HepG2 (cell line): ENCODE measurements around the gene IFNE. TPM values are rescaled to one million over a fixed set of nuclear protein-coding genes. Genes with fewer than 3 reads are reported as not detected.

Experiments used
- ATM ChIP-seq: fragments of 450-650 bp; IDR thresholded peaks from 2 replicates; pipeline ENCODE4 v1.7.1; 2017; ENCODE audit warnings: mild to moderate bottlenecking, borderline replicate concordance
- BCL6 ChIP-seq: IDR thresholded peaks from 2 replicates; pipeline ENCODE4 v1.6.1; 2016; ENCODE audit warnings: missing genetic modification reagents, missing compliant biosample characterization
- CREM ChIP-seq, 2 experiments: sonication (generic) in 1 of 2; formaldehyde crosslinking in 1 of 2; IDR thresholded peaks; 2 replicates each; pipeline versions ENCODE4 v1.4.0 to v1.6.1; 2016 to 2020; ENCODE audit warnings: antibody characterized with exemption in 1 of 2, mild to moderate bottlenecking in 1 of 2, missing genetic modification reagents in 1 of 2
- FOXA1 ChIP-seq, 2 experiments: fragments of 450-650 bp in 1 of 2; sonication (generic) in 1 of 2; formaldehyde crosslinking in 1 of 2; IDR thresholded peaks; 2 replicates each; pipeline versions ENCODE4 v1.4.0 to v1.6.1; 2016 to 2020; ENCODE audit warnings: missing genetic modification reagents in 1 of 2
- FOXP1 ChIP-seq, 2 experiments: fragments of 450-650 bp in 1 of 2; IDR thresholded peaks; 2 replicates each; pipeline ENCODE4 v1.6.1; 2017 to 2018; ENCODE audit warnings: antibody characterized with exemption in 1 of 2
- KDM6A ChIP-seq: IDR thresholded peaks from 2 replicates; pipeline ENCODE4 v1.6.1; 2016; ENCODE audit warnings: low read depth
- NCOA2 ChIP-seq: sonication (generic); formaldehyde crosslinking; IDR thresholded peaks from 2 replicates; pipeline ENCODE4 v1.8.0; 2022; ENCODE audit warnings: inconsistent platforms
- NR2F6 ChIP-seq, 2 experiments: IDR thresholded peaks; 2 replicates each; pipeline ENCODE4 v1.6.1; 2016; ENCODE audit warnings: antibody characterized with exemption in 1 of 2, mild to moderate bottlenecking in 1 of 2
- RARA ChIP-seq: IDR thresholded peaks from 2 replicates; pipeline ENCODE4 v1.6.1; 2016; ENCODE audit warnings: missing genetic modification reagents, missing compliant biosample characterization
- SOX5 ChIP-seq: IDR thresholded peaks from 2 replicates; pipeline ENCODE4 v1.6.1; 2016; ENCODE audit warnings: borderline replicate concordance
- SOX6 ChIP-seq, 2 experiments: fragments of 450-650 bp in 1 of 2; sonication (generic) in 1 of 2; formaldehyde crosslinking in 1 of 2; IDR thresholded peaks; 2 replicates each; pipeline versions ENCODE4 v1.4.0 to v1.6.1; 2017 to 2020; ENCODE audit warnings: antibody characterized with exemption in 1 of 2, mild to moderate bottlenecking in 1 of 2, missing genetic modification reagents in 1 of 2
- TBL1XR1 ChIP-seq: fragments of 150-350 bp; IDR thresholded peaks from 2 replicates; pipeline ENCODE4 v1.6.1; 2014; ENCODE audit warnings: borderline replicate concordance, low read length; ENCODE audit not compliant: partially characterized antibody
- TBP ChIP-seq: sonication (generic); formaldehyde crosslinking; IDR thresholded peaks from 2 replicates; pipeline ENCODE4 v1.5.0; 2020; ENCODE audit warnings: missing genetic modification reagents
- TBX3 ChIP-seq: fragments of 450-650 bp; IDR thresholded peaks from 2 replicates; pipeline ENCODE4 v1.6.1; 2017; ENCODE audit warnings: antibody characterized with exemption, mild to moderate bottlenecking, inconsistent platforms, borderline replicate concordance
- ZBTB7B ChIP-seq: sonication (generic); formaldehyde crosslinking; IDR thresholded peaks from 2 replicates; pipeline ENCODE4 v1.4.0; 2020; ENCODE audit warnings: missing genetic modification reagents
- ZNF282 ChIP-seq: fragments of 450-650 bp; IDR thresholded peaks from 2 replicates; pipeline ENCODE4 v1.6.1; 2018; ENCODE audit not compliant: partially characterized antibody
- ZNF496 ChIP-seq: sonication (generic); formaldehyde crosslinking; IDR thresholded peaks from 2 replicates; pipeline ENCODE4 v1.8.1; 2023; ENCODE audit warnings: mild to moderate bottlenecking, moderate library complexity, missing genetic modification reagents; ENCODE audit not compliant: insufficient replicate concordance
- ZSCAN12 ChIP-seq: sonication (generic); formaldehyde crosslinking; IDR thresholded peaks from 2 replicates; pipeline ENCODE4 v1.9.0; 2021; ENCODE audit warnings: mild to moderate bottlenecking, missing genetic modification reagents
- ZSCAN22 ChIP-seq: sonication (generic); formaldehyde crosslinking; IDR thresholded peaks from 2 replicates; pipeline ENCODE4 v1.4.0; 2020; ENCODE audit warnings: mild to moderate bottlenecking, missing genetic modification reagents
- polyA plus RNA-seq, 8 experiments: library from polyadenylated mRNA; depleted of rRNA in 3 of 8; stranded (reverse) in 7 of 8; unstranded in 1 of 8; fragments of >200 nt; fragmentation: Illumina TruSeq in 4 of 8; extraction: Trizol in 4 of 8; gene quantifications; 2 replicates each; pipeline versions ENCODE4 v1.2.1 to v1.2.3, GENCODE V29; 2011 to 2016; ENCODE audit warnings: low read depth in 4 of 8, missing spikeins in 1 of 8, mixed read lengths in 1 of 8; ENCODE audit not compliant: insufficient read depth in 1 of 8
- total RNA-seq, 5 experiments: library from RNA; depleted of rRNA; stranded (reverse); fragments of >200 nt; fragmentation: Illumina TruSeq; extraction: Trizol; gene quantifications; 2 replicates each; pipeline ENCODE4 v1.2.3, GENCODE V29; 2016; ENCODE audit warnings: low read depth in 1 of 5
- TF ChIP-seq, protein P1 (sequence below): IDR thresholded peaks from 2 replicates; pipeline ENCODE4 v1.6.1; 2016; ENCODE audit warnings: mild to moderate bottlenecking
- TF ChIP-seq, protein P2 (sequence below): sonication (generic); formaldehyde crosslinking; IDR thresholded peaks from 2 replicates; pipeline ENCODE4 v1.4.0; 2020; ENCODE audit warnings: missing genetic modification reagents, mild to moderate bottlenecking, borderline replicate concordance
- TF ChIP-seq, protein P3 (sequence below): sonication (generic); formaldehyde crosslinking; conservative IDR thresholded peaks from 2 replicates; pipeline ENCODE4 v1.4.0; 2020; ENCODE audit warnings: mild to moderate bottlenecking, missing genetic modification reagents, moderate library complexity

Gene IFNE
- total and polyA plus RNA-seq, 2 of the 13 experiments (the other 11 are each of a cell fraction or from before 2014, with no cell fraction given), result not detected

DNA sequence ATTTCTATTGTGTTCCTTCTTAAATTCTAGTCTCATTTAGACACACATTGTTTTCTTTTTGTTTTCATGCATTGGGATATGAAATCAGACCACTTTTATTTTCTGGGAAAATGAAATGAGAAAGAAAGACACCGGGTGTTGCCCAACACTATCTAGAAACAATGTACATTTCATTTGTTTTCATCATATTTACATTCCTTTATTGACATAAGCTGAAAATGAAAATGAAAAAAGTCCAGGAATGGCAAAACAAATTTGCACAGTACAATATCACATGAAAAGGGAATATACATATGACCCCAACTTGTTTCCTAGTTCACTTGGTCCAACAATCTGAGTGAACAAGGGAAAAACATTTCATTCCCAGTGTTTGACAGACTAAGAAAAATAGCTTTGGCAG, 20.7 kb downstream of the IFNE start (continued):
- TF ChIP-seq NCOA2, result peak; percentile 40; the same call in 1 of the 2 replicates
- TF ChIP-seq TBP (CRISPR knock-in tag), result no peak
- TF ChIP-seq FOXP1 (IDR thresholded peaks at IDR 0.05), result no peak
- peak; percentile 72 for TF ChIP-seq FOXP1 (CRISPR knock-in tag; IDR thresholded peaks at IDR 0.05)
- peak; percentile 36; the same call in 1 of the 2 replicates for TF ChIP-seq CREM (IDR thresholded peaks at IDR 0.05)
- TF ChIP-seq CREM (CRISPR knock-in tag; IDR thresholded peaks at IDR 0.05), result no peak
- peak; percentile 55; the same call in 1 of the 2 replicates for TF ChIP-seq TBX3
- TF ChIP-seq, protein P1, sequence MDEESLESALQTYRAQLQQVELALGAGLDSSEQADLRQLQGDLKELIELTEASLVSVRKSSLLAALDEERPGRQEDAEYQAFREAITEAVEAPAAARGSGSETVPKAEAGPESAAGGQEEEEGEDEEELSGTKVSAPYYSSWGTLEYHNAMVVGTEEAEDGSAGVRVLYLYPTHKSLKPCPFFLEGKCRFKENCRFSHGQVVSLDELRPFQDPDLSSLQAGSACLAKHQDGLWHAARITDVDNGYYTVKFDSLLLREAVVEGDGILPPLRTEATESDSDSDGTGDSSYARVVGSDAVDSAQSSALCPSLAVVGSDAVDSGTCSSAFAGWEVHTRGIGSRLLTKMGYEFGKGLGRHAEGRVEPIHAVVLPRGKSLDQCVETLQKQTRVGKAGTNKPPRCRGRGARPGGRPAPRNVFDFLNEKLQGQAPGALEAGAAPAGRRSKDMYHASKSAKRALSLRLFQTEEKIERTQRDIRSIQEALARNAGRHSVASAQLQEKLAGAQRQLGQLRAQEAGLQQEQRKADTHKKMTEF (CRISPR knock-in tag), result 0 out of 2 replicates have a peak, but pooled peaks have one; percentile 44
- TF ChIP-seq KDM6A (CRISPR knock-in tag), result peak; percentile 38; the same call in 1 of the 2 replicates
- TF ChIP-seq BCL6, result peak; percentile 70
- TF ChIP-seq ZSCAN12 (CRISPR knock-in tag), result no peak
- no peak for TF ChIP-seq ATM
- TF ChIP-seq, protein P2, sequence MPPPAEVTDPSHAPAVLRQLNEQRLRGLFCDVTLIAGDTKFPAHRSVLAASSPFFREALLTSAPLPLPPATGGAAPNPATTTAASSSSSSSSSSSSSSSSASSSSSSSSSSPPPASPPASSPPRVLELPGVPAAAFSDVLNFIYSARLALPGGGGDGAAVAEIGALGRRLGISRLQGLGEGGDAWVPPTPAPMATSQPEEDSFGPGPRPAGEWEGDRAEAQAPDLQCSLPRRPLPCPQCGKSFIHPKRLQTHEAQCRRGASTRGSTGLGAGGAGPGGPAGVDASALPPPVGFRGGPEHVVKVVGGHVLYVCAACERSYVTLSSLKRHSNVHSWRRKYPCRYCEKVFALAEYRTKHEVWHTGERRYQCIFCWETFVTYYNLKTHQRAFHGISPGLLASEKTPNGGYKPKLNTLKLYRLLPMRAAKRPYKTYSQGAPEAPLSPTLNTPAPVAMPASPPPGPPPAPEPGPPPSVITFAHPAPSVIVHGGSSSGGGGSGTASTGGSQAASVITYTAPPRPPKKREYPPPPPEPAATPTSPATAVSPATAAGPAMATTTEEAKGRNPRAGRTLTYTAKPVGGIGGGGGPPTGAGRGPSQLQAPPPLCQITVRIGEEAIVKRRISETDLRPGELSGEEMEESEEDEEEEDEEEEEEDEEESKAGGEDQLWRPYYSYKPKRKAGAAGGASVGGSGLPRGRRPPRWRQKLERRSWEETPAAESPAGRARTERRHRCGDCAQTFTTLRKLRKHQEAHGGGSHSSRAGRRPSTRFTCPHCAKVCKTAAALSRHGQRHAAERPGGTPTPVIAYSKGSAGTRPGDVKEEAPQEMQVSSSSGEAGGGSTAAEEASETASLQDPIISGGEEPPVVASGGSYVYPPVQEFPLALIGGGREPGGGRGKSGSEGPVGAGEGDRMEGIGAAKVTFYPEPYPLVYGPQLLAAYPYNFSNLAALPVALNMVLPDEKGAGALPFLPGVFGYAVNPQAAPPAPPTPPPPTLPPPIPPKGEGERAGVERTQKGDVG, result no peak
- no peak for TF ChIP-seq ZBTB7B (CRISPR knock-in tag)
- TF ChIP-seq ZNF282, result no peak
- TF ChIP-seq, protein P3, sequence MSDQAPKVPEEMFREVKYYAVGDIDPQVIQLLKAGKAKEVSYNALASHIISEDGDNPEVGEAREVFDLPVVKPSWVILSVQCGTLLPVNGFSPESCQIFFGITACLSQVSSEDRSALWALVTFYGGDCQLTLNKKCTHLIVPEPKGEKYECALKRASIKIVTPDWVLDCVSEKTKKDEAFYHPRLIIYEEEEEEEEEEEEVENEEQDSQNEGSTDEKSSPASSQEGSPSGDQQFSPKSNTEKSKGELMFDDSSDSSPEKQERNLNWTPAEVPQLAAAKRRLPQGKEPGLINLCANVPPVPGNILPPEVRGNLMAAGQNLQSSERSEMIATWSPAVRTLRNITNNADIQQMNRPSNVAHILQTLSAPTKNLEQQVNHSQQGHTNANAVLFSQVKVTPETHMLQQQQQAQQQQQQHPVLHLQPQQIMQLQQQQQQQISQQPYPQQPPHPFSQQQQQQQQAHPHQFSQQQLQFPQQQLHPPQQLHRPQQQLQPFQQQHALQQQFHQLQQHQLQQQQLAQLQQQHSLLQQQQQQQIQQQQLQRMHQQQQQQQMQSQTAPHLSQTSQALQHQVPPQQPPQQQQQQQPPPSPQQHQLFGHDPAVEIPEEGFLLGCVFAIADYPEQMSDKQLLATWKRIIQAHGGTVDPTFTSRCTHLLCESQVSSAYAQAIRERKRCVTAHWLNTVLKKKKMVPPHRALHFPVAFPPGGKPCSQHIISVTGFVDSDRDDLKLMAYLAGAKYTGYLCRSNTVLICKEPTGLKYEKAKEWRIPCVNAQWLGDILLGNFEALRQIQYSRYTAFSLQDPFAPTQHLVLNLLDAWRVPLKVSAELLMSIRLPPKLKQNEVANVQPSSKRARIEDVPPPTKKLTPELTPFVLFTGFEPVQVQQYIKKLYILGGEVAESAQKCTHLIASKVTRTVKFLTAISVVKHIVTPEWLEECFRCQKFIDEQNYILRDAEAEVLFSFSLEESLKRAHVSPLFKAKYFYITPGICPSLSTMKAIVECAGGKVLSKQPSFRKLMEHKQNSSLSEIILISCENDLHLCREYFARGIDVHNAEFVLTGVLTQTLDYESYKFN, result 0 out of 2 replicates have a peak, but pooled peaks have one; percentile 24
- peak; percentile 19 for TF ChIP-seq TBL1XR1
- peak; percentile 72 for TF ChIP-seq RARA (CRISPR knock-in tag)
- TF ChIP-seq ZSCAN22 (CRISPR knock-in tag), result no peak
- no peak for TF ChIP-seq ZNF496 (CRISPR knock-in tag)
- TF ChIP-seq NR2F6 (IDR thresholded peaks at IDR 0.05), result peak; percentile 61
- TF ChIP-seq NR2F6 (CRISPR knock-in tag; IDR thresholded peaks at IDR 0.05), result 0 out of 2 replicates have a peak, but pooled peaks have one; percentile 17
- no peak for TF ChIP-seq SOX6 (IDR thresholded peaks at IDR 0.05)
- peak; percentile 71; the same call in 1 of the 2 replicates for TF ChIP-seq SOX6 (CRISPR knock-in tag; IDR thresholded peaks at IDR 0.05)
- peak; percentile 97 for TF ChIP-seq FOXA1 (IDR thresholded peaks at IDR 0.05)
- TF ChIP-seq FOXA1 (CRISPR knock-in tag; IDR thresholded peaks at IDR 0.05), result peak; percentile 72
- TF ChIP-seq SOX5 (CRISPR knock-in tag), result peak; percentile 93
